VCaP (cell line): ENCODE results near the gene YY1AP1.
"Not testable (repeated sequence)": the region's sequence is repeated elsewhere in the genome, so short reads cannot be mapped to it uniquely, and the experiment has no call there.

Experiments
- H3K27ac ChIP-seq: fragments of 450-650 bp; 2 replicates; pipeline ENCODE4 v1.5.1; 2017
- CTCF ChIP-seq: fragments of 450-650 bp; conservative IDR thresholded peaks from 2 replicates; pipeline ENCODE4 v1.5.1; 2017; ENCODE audit warnings: mild to moderate bottlenecking, moderate library complexity

YY1AP1 gene

GRCh38 chr1:155713075-155713474 lies 24.5 kb upstream of the YY1AP1 start:
- H3K27ac ChIP-seq, result no peak overlapping the region
- TF ChIP-seq CTCF, result no peak

GRCh38 chr1:155712636-155713035 lies 24.1 kb upstream of the YY1AP1 start:
- H3K27ac ChIP-seq, result not testable (repeated sequence)

GRCh38 chr1:155711457-155711856 lies 22.9 kb upstream of the YY1AP1 start:
- H3K27ac ChIP-seq, result not testable (repeated sequence)

GRCh38 chr1:155709391-155709790 lies 20.8 kb upstream of the YY1AP1 start:
- no peak for TF ChIP-seq CTCF
- H3K27ac ChIP-seq, result no peak overlapping the region

GRCh38 chr1:155706139-155706538 lies 17.6 kb upstream of the YY1AP1 start:
- no peak overlapping the region for H3K27ac ChIP-seq
- TF ChIP-seq CTCF, result no peak

GRCh38 chr1:155704414-155704813 lies 15.8 kb upstream of the YY1AP1 start:
- not testable (repeated sequence) for H3K27ac ChIP-seq

GRCh38 chr1:155703216-155703615 lies 14.6 kb upstream of the YY1AP1 start:
- H3K27ac ChIP-seq, result no peak overlapping the region
- no peak for TF ChIP-seq CTCF

GRCh38 chr1:155701675-155702074 lies 13.1 kb upstream of the YY1AP1 start:
- H3K27ac ChIP-seq, result not testable (repeated sequence)

GRCh38 chr1:155699062-155699461 lies 10.5 kb upstream of the YY1AP1 start:
- not testable (repeated sequence) for H3K27ac ChIP-seq

- H3K27ac ChIP-seq, result no peak overlapping the region
- TF ChIP-seq CTCF, result no peak
Observed at GRCh38 chr1:155698382-155699038, 9.9 kb upstream of the YY1AP1 start.

- H3K27ac ChIP-seq, result not testable (repeated sequence)
Observed at GRCh38 chr1:155697616-155698015, 9.0 kb upstream of the YY1AP1 start.
